ENCODE data around the gene RAP1A. TPM values are rescaled to one million over a fixed set of nuclear protein-coding genes. Genes with fewer than 3 reads are reported as not detected.

Gene RAP1A
- polyA plus RNA-seq, 3 donors, result 41.2 to 79.1 (median 75.3) TPM

DNA sequence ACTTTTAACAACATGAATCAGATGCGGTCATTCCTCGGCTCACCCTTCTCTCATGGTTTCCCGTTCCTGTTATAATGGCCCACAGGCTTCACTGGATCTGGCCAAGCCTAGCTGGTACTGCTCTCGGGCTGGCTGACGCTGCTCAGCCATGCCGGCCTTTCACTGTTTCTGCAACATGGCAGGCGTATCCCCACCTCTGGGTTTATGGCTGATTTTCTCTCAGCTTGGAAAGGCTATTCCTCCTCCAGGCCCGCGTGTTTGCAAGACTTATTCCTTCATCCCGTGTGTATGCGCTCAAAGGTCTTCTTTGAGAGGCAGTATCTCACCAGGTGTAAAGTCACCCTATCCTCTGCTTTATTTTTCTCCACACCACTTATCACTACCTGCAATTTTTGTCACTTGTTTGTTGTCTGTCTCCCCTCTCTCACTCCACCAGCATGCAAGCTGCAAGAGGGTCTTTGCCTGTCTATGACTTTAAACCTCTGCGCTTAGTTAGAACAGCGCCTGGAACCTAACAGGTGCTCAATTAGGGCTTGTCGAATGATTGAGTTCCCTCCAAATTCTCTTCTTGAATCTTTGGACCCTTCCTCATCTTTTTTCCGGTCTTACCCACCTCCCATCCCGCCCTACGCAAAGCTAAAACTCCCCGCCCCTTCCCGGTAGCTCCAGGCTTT lies 491 bp upstream of the RAP1A start:
- H3K4me3 ChIP-seq (replicated peaks in 1 of 3; ENCODE audit: low read depth in 2 of 3, low read length in 3 of 3), result peak overlapping the region; percentile 65 to 89 (median 79)
- no peaks in the 10 kb centered on the region for H3K36me3 ChIP-seq (replicated peaks in 1 of 2; ENCODE audit: control insufficient read depth in 1 of 2, insufficient read depth in 2 of 2, low read length in 2 of 2)
- Mint-ChIP-seq H3K4me1 (peaks cover 72% of the 10 kb centered on the region), H3K27me3 (ENCODE audit: low read depth in 3 of 3) (no peaks in the 10 kb centered on the region), H3K9me3 (no peaks in the 10 kb centered on the region), H3K36me3 (peaks cover 10 to 21% of the 10 kb centered on the region in 2 donors), H3K27ac (peak overlapping the region in 6 of 7 donors; percentile 88 to 97 (median 93)), H3K4me3 (peak overlapping the region; percentile 75 to 89)
- intact Hi-C loops (cut with micrococcal nuclease), result loop anchor here (5.0 to 10.0 kb wide), 2 partner anchors 116 to 417 kb away; partner anchors contain the start of genes DENND2D (in 1 of the 2) and INKA2 (in 1 of the 2)
- WGBS (ENCODE audit: insufficient coverage), result 58% methylated on average over 19 of the region's 19 CpGs
- TF ChIP-seq, protein P1, sequence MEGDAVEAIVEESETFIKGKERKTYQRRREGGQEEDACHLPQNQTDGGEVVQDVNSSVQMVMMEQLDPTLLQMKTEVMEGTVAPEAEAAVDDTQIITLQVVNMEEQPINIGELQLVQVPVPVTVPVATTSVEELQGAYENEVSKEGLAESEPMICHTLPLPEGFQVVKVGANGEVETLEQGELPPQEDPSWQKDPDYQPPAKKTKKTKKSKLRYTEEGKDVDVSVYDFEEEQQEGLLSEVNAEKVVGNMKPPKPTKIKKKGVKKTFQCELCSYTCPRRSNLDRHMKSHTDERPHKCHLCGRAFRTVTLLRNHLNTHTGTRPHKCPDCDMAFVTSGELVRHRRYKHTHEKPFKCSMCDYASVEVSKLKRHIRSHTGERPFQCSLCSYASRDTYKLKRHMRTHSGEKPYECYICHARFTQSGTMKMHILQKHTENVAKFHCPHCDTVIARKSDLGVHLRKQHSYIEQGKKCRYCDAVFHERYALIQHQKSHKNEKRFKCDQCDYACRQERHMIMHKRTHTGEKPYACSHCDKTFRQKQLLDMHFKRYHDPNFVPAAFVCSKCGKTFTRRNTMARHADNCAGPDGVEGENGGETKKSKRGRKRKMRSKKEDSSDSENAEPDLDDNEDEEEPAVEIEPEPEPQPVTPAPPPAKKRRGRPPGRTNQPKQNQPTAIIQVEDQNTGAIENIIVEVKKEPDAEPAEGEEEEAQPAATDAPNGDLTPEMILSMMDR (IDR thresholded peaks at IDR 0.05), result no peak
- H3K4me2 ChIP-seq (replicated peaks; ENCODE audit: extremely low read depth, low read length, poor library complexity, severe bottlenecking), result peak overlapping the region; percentile 90
- H3K9ac ChIP-seq (ENCODE audit: insufficient read depth, low read length, poor library complexity, severe bottlenecking), result peak overlapping the region; percentile 92
- H3K79me2 ChIP-seq (ENCODE audit: insufficient read depth, low read length), result peaks cover 47% of the 10 kb centered on the region
- H4K20me1 ChIP-seq (ENCODE audit: insufficient read depth, low read length), result peaks cover 36% of the 10 kb centered on the region
- peak overlapping the region; percentile 77 for H2AFZ ChIP-seq (ENCODE audit: insufficient read depth, low read depth, low read length, poor library complexity, severe bottlenecking)
- peak overlapping the region in 1 of 2 donors; percentile 86 for H3K27ac ChIP-seq (ENCODE audit: low read depth in 1 of 2, low read length in 2 of 2)
- peak in 1 of 3 donors; percentile 19 for DNase-seq
- H3K27me3 ChIP-seq (ENCODE audit: control insufficient read depth in 2 of 2, insufficient read depth in 2 of 2, low read length in 2 of 2), result no peaks in the 10 kb centered on the region
- no peaks in the 10 kb centered on the region for H3K9me3 ChIP-seq (replicated peaks in 1 of 2; ENCODE audit: control insufficient read depth in 1 of 2, insufficient read depth in 1 of 2, low read length in 2 of 2)
- peaks cover 55 to 73% of the 10 kb centered on the region in 2 donors for H3K4me1 ChIP-seq (ENCODE audit: control insufficient read depth in 1 of 2, insufficient read depth in 2 of 2, low read length in 2 of 2)

DNA sequence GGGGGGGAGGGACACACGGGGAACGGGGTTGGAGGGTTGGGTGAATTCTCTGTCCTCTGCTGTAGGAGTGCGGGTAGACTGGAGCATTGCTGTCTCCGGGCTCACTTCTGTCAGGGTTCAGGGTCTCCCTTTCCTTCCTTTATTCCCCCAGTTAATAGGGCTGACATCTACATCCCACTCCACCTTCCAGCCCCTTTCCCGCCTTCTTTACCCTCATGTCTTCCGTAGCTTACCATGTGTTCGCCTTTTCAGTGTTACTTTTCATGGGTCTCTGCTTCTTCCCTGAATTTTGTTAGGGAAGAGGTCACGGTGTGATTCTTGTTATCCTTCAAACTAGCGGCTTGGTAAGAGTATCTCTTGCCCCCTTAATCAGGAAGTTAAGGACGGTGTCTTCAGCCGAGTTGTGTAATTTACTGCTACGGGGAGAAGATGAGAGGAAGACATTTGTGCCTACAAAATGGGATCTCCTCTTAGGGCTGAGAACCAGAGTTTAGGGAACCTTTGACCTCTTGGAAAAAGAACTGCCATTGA lies 917 bp downstream of the RAP1A start:
- Mint-ChIP-seq H3K4me1 (peaks cover 72% of the 10 kb centered on the region), H3K9me3 (no peaks in the 10 kb centered on the region), H3K36me3 (peaks cover 10 to 21% of the 10 kb centered on the region in 2 donors), H3K27me3 (ENCODE audit: low read depth in 3 of 3) (no peaks in the 10 kb centered on the region), H3K4me3 (peak overlapping the region; percentile 79 to 96), H3K27ac (peak overlapping the region; percentile 93 to 98 (median 97))
- Histone ChIP-seq H3K9ac (ENCODE audit: insufficient read depth, low read length, poor library complexity, severe bottlenecking) (peak overlapping the region; percentile 92), H3K27me3 (ENCODE audit: control insufficient read depth in 2 of 2, insufficient read depth in 2 of 2, low read length in 2 of 2) (no peaks in the 10 kb centered on the region), H3K79me2 (ENCODE audit: insufficient read depth, low read length) (peaks cover 61% of the 10 kb centered on the region), H3K4me2 (replicated peaks; ENCODE audit: extremely low read depth, low read length, poor library complexity, severe bottlenecking) (peak overlapping the region; percentile 90), H3K27ac (ENCODE audit: low read depth in 1 of 2, low read length in 2 of 2) (peak overlapping the region; percentile 86 to 89), H3K4me1 (ENCODE audit: control insufficient read depth in 1 of 2, insufficient read depth in 2 of 2, low read length in 2 of 2) (peaks cover 51 to 68% of the 10 kb centered on the region in 2 donors), H3K9me3 (replicated peaks in 1 of 2; ENCODE audit: control insufficient read depth in 1 of 2, insufficient read depth in 1 of 2, low read length in 2 of 2) (no peaks in the 10 kb centered on the region), H3K4me3 (replicated peaks in 1 of 3; ENCODE audit: low read depth in 2 of 3, low read length in 3 of 3) (peak overlapping the region; percentile 65 to 89 (median 79)), H4K20me1 (ENCODE audit: insufficient read depth, low read length) (peaks cover 50% of the 10 kb centered on the region), H3K36me3 (replicated peaks in 1 of 2; ENCODE audit: control insufficient read depth in 1 of 2, insufficient read depth in 2 of 2, low read length in 2 of 2) (no peaks in the 10 kb centered on the region), H2AFZ (ENCODE audit: insufficient read depth, low read depth, low read length, poor library complexity, severe bottlenecking) (peak overlapping the region; percentile 55)
- 0% methylated on average over 7 of the region's 12 CpGs for WGBS (ENCODE audit: insufficient coverage)
- TF ChIP-seq, protein P1 (IDR thresholded peaks at IDR 0.05), result no peak
- peak; percentile 54 to 77 (median 72) for DNase-seq
- intact Hi-C loops (cut with micrococcal nuclease), result no loop called here

Measured in CD14-positive monocyte (primary cell).